WERI-Rb-1 (cell line): ENCODE results near the gene KDM7A.

ENCODE experiments used
- DNase-seq: peaks from one replicate; pipeline ENCODE4 v3.0.0-alpha.2; 2020
- H3K27ac ChIP-seq: fragments of 250-450 bp; sonication (Bioruptor Pico); 2 replicates; pipeline ENCODE4 v1.5.1; 2020; ENCODE audit warnings: mild to moderate bottlenecking, moderate library complexity
- H3K27me3 ChIP-seq: fragments of 250-450 bp; sonication (Bioruptor Pico); 2 replicates; pipeline ENCODE4 v1.5.1; 2021; ENCODE audit warnings: mild to moderate bottlenecking, low read depth, moderate library complexity; ENCODE audit not compliant: insufficient read depth, severe bottlenecking
- H3K36me3 ChIP-seq: fragments of 250-450 bp; sonication (Bioruptor Pico); 2 replicates; pipeline ENCODE4 v1.5.1; 2020; ENCODE audit warnings: mild to moderate bottlenecking, moderate library complexity
- H3K4me3 ChIP-seq: 2 replicates; pipeline ENCODE4 v1.5.1; 2011; ENCODE audit warnings: low read depth, mild to moderate bottlenecking, control low read depth, low read length
- H3K9me3 ChIP-seq: fragments of 250-450 bp; sonication (Bioruptor Pico); 2 replicates; pipeline ENCODE4 v1.5.1; 2021; ENCODE audit warnings: mild to moderate bottlenecking, moderate library complexity; ENCODE audit not compliant: severe bottlenecking
- TF ChIP-seq, protein P1 (sequence below): IDR thresholded peaks from 2 replicates; pipeline ENCODE4 v1.5.1; 2011; ENCODE audit warnings: low read depth, mild to moderate bottlenecking, control low read depth, inconsistent platforms, low read length

The KDM7A gene

DNA sequence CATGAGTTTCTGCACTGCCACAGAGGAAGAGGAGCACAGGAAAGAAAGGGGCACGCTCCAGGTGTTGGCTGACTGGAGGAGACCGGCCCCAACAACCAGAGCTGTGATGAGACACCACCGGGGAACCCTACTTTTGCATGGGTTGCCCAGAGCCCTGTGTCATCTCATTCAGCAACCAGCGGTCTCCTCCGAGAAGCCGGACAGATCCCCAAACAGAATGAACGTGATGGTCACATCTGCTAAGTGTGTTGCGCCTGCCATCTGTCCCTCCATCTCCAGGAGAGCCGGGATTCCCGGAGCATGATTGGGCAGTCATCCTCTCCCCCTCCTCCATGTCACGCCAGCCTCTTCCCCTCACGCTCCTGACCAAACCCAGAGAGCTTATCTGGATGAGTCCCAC lies 136.9 kb downstream of the KDM7A start:
- no peak overlapping the region for H3K4me3 ChIP-seq
- H3K27ac ChIP-seq, result no peak overlapping the region
- TF ChIP-seq, protein P1, sequence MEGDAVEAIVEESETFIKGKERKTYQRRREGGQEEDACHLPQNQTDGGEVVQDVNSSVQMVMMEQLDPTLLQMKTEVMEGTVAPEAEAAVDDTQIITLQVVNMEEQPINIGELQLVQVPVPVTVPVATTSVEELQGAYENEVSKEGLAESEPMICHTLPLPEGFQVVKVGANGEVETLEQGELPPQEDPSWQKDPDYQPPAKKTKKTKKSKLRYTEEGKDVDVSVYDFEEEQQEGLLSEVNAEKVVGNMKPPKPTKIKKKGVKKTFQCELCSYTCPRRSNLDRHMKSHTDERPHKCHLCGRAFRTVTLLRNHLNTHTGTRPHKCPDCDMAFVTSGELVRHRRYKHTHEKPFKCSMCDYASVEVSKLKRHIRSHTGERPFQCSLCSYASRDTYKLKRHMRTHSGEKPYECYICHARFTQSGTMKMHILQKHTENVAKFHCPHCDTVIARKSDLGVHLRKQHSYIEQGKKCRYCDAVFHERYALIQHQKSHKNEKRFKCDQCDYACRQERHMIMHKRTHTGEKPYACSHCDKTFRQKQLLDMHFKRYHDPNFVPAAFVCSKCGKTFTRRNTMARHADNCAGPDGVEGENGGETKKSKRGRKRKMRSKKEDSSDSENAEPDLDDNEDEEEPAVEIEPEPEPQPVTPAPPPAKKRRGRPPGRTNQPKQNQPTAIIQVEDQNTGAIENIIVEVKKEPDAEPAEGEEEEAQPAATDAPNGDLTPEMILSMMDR, result no peak
- no peaks in the 10 kb centered on the region for H3K36me3 ChIP-seq
- H3K9me3 ChIP-seq, result no peaks in the 10 kb centered on the region
- no peak for DNase-seq
- no peaks in the 10 kb centered on the region for H3K27me3 ChIP-seq

DNA sequence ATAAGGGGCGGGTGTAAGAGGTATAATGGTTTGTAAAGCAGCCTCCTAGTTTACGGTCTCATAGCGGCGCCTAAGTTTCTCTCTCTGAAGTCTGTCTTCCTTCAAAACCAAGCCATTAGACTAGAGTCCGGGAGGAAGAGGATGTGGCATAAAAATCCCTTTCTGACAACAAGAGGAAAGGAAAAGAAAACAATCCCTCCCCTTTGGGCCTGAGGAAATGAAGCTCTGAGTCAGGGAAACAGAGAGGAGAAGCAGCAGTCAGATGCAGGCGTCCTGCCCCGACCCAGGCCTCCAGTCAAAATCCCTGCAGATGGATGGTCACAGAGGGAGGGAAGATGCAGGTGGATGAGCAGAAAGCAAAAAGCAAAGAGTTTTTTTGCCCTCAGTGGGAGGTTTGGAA lies 137.7 kb downstream of the KDM7A start:
- Histone ChIP-seq H3K27me3 (no peaks in the 10 kb centered on the region), H3K9me3 (no peaks in the 10 kb centered on the region), H3K27ac (no peak overlapping the region), H3K4me3 (no peak overlapping the region), H3K36me3 (no peaks in the 10 kb centered on the region)
- TF ChIP-seq, protein P1, result no peak
- no peak for DNase-seq

DNA sequence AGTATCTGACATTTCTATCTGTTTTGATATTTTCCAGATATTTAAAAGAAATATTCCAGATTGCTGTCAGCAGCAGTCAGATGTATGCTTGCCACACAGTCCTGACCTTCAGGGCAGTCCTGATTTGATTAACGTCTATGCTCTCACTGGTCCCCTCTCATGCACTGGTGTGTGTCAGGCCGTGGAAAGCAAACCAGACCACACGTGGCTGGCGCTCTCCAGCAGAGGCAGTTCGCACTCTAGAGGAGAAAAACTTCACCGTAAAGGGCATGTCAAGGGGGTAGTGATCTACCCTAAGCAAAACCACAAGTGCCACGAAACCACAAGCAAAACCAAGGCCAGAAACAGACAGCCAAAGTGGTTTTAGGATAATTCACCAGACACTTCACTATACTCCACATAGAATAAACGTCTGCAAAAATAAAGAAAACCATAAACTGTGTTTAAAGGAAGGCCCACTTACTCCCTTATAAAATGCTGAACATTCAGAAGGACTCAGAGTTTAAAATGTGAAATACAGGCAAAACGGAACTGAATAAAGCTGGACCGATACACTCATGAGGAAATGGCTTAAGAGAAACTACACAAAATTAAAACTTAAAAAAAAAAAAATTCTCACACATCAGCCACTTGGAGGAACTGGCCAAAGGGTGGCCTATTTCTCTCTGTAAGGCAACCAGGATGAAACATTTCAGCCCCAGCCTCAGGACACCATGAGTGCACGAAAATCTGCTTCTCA lies 140.4 kb downstream of the KDM7A start:
- DNase-seq, result no peak
- Histone ChIP-seq H3K27me3 (no peaks in the 10 kb centered on the region), H3K4me3 (no peak overlapping the region), H3K36me3 (no peaks in the 10 kb centered on the region), H3K9me3 (no peaks in the 10 kb centered on the region), H3K27ac (no peak overlapping the region)
- TF ChIP-seq, protein P1, result no peak

DNA sequence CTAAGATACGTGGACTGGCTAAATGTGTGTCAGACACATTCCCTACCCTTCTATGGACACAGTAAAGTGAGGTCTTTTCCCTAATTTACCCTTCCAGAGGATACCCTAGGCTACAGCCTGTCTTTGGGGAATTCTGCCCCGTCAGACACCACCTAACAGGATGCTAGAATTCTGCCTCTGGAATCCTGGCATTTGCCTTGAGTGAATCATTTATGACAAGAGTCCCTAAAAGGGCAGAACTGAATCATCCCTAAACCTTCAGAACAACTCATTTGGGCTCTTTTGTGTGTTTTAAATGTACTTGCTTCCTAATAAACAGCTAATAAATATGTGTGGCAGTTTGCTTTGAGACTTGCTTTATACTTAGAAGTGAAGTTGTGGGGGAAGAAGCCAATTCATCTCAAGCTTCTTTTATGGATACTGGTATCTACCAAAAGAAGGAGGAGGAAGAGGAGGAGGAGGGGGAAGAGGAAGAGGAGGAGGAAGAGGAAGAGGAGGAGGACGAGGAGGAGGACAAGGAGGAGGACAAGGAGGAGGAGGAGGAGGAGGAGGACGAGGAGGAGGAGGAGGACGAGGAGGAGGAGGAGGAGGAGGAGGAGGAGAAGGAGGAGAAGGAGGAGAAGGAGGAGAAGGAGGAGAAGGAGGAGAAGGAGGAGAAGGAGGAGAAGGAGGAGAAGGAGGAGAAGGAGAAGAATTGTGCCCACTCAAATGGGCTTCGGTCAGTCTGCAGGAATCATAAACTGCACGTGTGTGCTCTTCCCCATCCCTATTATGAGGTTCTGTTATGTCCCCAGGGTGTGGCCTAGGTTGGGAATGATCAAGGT lies 141.2 kb downstream of the KDM7A start:
- H3K9me3 ChIP-seq, result no peaks in the 10 kb centered on the region
- TF ChIP-seq, protein P1, result no peak
- no peaks in the 10 kb centered on the region for H3K36me3 ChIP-seq
- H3K4me3 ChIP-seq, result no peak overlapping the region
- DNase-seq, result no peak
- H3K27me3 ChIP-seq, result no peaks in the 10 kb centered on the region
- no peak overlapping the region for H3K27ac ChIP-seq
